GM12892 (cell line): Measurements from ENCODE around the gene PDRG1.

Source experiments
- POLR2A ChIP-seq: IDR thresholded peaks from 2 replicates; pipeline ENCODE4 v1.6.1; 2011; ENCODE audit warnings: low read depth, low read length, control low read depth
- POLR2AphosphoS5 ChIP-seq: IDR thresholded peaks from 2 replicates; pipeline ENCODE4 v1.6.1; 2011; ENCODE audit warnings: low read depth, low read length, control low read depth
- TAF1 ChIP-seq: IDR thresholded peaks from 2 replicates; pipeline ENCODE4 v1.6.1; 2011; ENCODE audit warnings: low read depth, mild to moderate bottlenecking, control low read depth, low read length, borderline replicate concordance

DNA sequence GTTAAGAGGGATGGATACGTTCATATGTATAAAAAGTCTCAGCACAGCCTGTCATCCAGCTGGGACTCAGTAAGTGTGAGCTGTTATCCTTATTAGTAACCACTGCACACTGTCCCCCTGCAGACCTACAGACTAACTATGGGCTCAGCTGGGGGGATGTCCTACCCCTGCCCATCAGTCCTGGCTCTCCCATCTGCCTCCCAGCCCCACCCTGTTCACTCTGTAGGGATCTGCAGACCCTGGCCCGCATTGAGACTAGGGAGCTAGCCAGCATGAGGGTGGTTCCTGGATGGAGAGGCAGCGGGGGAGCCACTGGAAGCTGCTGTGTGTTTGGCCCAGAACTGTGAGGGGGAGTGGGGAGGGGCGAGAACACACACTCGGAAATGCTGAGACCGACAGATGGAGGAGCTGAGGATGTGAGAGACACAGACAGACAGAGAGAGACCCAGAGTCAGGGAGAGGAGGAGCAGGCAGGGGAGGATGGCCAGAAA, 33.2 kb upstream of the PDRG1 start:
- TF ChIP-seq TAF1, result no peak
- TF ChIP-seq POLR2A, result no peak
- no peak for TF ChIP-seq POLR2AphosphoS5
